ENCODE results near the gene ETV4.

- TF ChIP-seq, protein P1, sequence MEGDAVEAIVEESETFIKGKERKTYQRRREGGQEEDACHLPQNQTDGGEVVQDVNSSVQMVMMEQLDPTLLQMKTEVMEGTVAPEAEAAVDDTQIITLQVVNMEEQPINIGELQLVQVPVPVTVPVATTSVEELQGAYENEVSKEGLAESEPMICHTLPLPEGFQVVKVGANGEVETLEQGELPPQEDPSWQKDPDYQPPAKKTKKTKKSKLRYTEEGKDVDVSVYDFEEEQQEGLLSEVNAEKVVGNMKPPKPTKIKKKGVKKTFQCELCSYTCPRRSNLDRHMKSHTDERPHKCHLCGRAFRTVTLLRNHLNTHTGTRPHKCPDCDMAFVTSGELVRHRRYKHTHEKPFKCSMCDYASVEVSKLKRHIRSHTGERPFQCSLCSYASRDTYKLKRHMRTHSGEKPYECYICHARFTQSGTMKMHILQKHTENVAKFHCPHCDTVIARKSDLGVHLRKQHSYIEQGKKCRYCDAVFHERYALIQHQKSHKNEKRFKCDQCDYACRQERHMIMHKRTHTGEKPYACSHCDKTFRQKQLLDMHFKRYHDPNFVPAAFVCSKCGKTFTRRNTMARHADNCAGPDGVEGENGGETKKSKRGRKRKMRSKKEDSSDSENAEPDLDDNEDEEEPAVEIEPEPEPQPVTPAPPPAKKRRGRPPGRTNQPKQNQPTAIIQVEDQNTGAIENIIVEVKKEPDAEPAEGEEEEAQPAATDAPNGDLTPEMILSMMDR (IDR thresholded peaks at IDR 0.05), result no peak
- no peak for TF ChIP-seq POLR2A (IDR thresholded peaks at IDR 0.05)
Measured at GRCh38 chr17:43533699-43534098, 12.4 kb downstream of the ETV4 start.

All from esophagus squamous epithelium (tissue), 4 donors.